ENCODE results near the gene FOXQ1.

DNA sequence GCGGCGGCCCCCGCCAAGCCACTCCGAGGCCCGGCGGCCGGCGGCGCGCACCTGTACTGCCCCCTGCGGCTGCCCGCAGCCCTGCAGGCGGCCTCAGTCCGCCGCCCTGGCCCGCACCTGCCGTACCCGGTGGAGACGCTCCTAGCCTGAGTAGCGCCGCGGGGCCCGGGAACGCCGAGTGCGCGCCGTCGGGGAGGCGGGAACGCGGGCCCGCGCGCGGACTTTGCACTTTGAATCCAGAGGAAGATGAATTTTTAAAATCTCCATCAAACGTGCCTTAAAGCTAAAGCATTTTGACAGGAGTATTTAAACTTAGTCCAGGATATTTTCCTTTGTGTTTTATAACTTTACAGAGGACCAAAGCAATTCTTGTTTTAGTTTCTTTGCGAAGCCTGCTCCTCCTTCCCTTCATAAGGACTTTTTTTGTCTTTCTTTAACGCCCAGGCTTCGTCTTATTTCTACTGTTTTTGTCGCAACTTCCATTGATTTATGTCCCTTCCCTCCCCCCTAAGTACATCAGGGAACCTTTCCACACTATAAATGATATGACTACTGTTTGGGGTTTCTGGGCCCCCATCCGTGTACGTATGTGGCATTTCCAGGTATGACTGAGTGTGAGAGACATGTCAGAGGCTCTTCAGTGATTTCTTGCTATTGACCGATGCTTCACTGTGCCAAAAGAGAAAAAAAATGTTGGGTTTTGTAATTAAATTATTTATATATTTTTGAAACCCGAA is 2.0 kb downstream of the FOXQ1 start:
- TF ChIP-seq, protein P1, sequence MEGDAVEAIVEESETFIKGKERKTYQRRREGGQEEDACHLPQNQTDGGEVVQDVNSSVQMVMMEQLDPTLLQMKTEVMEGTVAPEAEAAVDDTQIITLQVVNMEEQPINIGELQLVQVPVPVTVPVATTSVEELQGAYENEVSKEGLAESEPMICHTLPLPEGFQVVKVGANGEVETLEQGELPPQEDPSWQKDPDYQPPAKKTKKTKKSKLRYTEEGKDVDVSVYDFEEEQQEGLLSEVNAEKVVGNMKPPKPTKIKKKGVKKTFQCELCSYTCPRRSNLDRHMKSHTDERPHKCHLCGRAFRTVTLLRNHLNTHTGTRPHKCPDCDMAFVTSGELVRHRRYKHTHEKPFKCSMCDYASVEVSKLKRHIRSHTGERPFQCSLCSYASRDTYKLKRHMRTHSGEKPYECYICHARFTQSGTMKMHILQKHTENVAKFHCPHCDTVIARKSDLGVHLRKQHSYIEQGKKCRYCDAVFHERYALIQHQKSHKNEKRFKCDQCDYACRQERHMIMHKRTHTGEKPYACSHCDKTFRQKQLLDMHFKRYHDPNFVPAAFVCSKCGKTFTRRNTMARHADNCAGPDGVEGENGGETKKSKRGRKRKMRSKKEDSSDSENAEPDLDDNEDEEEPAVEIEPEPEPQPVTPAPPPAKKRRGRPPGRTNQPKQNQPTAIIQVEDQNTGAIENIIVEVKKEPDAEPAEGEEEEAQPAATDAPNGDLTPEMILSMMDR (IDR thresholded peaks at IDR 0.05; ENCODE audit: insufficient read depth, low read depth, low read length): no peak
- TF ChIP-seq EZH2 (IDR thresholded peaks at IDR 0.05; ENCODE audit: insufficient read depth, low read length): peak; percentile 47
